Activated gamma-delta T cell (primary cell): Measurements from ENCODE around the gene ARSG.
"Not testable (repeated sequence)": the region's sequence is repeated elsewhere in the genome, so short reads cannot be mapped to it uniquely, and the experiment has no call there.

Experiments
- DNase-seq: peaks from one replicate; lab custom pipeline; 2025; lab: John Stamatoyannopoulos, UW

The ARSG gene

DNA sequence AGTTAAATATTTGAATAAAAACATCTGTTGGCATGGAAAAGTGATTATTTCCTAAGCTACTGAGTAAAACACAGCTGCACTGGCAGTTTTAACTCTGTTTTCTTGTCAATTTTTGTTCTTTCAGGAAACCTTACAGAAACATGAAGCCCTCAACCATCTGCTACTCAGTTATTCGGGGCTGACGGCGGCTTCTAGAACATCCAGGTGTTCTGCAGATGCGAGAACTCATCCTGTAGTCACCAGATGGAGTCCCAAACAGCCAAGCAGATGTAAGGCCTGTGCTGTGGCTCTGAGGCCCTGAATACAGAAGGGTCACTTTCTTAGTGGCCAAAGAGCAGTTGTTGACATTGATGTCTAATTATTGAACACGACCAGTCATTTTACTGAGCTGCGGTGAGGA lies 15.5 kb downstream of the ARSG start:
- DNase-seq, result no peak

DNA sequence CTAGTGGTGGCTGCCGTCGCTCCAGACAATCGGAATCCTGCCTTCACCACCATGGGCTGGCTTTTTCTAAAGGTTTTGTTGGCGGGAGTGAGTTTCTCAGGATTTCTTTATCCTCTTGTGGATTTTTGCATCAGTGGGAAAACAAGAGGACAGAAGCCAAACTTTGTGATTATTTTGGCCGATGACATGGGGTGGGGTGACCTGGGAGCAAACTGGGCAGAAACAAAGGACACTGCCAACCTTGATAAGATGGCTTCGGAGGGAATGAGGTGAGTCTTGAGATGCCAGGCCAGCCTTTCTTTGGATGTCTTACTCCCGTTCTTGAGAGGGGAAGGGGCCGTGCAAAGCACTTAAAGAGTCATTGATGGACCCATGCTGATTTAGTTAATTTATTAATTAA lies 16.1 kb downstream of the ARSG start:
- DNase-seq, result no peak

DNA sequence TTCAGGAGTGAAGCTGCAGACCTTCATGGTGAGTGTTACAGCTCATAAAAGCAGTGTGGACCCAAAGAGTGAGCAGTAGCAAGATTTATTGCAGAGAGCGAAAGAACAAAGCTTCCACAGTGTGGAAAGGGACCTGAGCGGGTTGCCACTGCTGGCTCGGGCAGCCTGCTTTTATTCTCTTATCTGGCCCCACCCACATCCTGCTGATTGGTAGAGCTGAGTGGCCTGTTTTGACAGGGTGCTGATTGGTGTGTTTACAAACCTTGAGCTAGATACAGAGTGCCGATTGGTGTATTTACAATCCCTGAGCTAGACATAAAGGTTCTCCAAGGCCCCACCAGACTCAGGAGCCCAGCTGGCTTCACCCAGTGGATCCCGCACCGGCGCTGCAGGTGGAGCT lies 17.2 kb downstream of the ARSG start:
- DNase-seq, result not testable (repeated sequence)

DNA sequence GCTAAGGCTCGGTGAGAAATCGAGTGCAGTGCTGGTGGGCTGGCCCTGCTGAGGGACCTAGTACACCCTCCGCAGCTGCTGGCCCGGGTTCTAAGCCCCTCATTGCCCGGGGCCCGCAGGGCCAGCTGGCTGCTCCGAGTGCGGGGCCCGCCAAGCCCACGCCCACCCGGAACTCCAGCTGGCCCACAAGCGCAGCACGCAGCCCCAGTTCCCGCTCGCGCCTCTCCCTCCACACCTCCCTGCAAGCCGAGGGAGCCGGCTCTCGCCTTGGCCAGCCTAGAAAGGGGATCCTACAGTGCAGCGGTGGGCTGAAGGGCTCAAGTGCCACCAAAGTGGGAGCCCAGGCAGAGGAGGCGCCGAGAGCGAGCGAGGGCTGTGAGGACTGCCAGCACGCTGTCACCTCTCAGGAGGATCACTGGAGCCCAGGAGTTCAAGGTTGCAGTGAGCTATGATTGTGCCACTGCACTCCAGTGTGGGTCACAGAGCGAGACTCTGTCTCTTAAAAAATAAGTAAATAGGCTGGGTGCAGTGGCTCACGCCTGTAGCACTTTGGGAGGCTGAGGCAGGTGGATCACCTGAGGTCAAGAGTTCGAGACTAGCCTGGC lies 17.9 kb downstream of the ARSG start:
- DNase-seq, result not testable (repeated sequence)

DNA sequence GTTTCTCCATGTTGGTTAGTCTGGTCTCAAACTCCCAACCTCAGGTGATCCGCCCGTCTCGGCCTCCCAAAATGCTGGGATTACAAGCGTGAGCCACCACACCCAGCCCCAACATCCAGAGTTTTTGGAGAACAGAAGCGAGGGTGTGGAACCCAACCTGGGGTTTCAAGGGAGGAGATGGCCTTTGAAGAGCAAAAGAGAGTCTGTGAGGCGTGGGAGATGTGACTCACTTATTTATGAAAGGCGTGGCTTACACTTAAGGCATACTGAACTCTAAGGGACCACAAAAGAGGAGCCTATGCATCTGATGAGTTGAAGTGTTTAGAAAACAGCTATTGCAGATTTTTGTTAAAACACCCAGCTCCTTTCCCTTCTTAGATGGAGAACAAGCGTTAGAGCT lies 18.9 kb downstream of the ARSG start:
- DNase-seq, result no peak

DNA sequence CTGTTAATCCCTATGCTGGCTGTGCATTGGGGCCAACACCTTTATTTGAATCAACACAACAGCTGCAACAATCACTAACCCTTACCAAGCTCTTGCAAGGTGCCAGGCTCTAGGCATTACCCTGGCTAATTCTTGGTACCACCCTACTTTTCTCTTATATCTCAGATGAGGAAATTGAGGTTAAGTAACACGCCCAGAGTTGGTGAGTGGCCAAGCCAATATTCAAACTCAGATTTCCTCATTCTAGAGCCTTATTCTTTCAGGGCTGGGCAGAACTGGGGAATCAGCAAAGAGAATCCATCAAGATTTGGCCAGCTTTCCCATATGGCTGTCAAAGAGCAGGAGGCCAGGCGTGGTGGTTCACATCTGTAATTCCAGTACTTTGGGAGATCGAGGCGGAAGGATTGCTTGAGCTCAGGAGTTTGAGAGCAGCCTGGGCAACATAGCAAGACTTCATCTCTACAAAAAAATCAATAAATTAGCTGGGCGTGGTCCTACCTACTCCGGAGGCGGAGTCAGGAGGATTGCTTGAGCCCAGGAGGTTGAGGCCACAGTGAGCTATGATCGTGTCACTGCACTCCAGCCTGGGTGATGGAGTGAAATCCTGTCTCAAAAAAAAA lies 23.7 kb downstream of the ARSG start:
- DNase-seq, result no peak

DNA sequence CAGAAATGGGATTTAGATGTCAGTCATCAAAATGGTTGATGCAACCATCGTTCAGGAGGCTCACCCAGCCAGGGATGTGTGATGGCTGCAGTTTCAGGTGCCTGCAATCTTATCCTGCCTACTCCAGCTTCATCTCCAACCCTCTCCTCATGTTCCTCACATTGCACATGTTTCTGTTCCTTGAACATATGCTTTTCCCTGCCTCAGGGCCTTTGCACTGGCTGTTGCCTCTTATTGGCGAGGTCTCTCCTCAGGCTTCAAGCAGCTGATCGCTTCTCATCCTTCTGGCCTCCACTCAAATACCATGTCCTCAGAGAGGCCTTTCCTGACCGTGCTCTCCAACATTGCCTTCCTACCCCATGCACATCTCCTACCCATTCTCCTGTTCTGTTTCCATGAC lies 24.6 kb downstream of the ARSG start:
- no peak for DNase-seq

DNA sequence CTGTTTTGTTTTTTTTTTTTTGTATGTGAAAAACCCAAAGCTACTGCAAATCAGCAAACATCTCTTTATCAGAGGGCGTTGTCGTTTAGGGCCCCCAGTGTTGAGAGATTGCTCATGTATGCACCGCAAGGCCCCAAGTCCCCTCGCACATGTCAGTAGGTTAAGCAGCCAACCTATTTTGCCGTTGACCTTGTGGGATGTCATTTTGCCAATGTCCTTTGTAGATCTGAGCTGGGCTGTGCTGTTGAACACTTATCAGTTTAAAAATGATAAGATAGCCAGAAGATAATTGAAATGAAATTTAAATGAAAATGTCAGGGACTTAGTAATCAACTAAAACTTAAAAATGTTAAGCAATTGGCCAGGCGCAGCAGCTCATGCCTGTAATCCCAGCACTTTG lies 26.2 kb downstream of the ARSG start:
- no peak for DNase-seq

DNA sequence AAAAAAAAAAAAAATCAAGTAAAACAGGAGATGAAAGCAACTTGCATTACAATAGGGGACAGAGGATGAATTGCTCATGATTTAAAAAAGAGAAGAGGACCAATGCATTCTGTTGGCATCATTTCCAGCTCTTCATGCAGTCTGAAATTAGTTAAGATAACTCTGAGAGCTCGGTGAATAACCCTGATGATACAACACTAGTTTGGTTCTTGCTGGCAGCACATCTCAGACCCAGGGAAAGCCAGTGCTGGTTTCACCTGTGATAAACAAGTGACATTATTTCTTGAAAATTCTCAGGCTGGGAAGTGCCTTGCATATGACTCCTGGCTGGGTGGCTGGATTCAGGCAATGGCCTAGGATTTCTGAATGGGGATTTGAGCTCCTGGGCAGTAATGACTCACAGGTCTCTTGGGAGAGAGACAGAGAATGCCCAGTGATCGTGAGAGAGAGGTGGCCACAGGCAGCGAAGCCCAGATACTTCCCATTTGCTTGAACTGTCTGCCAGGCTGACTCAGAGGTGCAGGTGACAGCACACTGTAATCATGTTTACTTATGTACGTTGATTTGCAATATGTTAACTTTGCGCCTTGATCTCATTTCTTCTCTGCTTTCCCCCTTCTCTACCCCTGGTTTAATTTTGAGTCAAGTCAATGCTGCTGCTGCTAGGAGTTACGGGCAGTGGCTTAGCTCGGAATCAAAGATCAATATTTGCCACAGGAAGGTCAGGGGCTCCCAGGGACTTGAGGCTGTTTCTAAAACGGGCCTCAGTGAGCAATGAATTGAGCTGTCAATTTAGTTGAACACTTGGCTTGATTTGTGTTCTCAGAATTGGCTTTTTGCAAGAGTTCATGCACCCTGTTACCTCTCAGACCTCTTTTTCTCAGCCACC lies 27.1 kb downstream of the ARSG start:
- no peak for DNase-seq

DNA sequence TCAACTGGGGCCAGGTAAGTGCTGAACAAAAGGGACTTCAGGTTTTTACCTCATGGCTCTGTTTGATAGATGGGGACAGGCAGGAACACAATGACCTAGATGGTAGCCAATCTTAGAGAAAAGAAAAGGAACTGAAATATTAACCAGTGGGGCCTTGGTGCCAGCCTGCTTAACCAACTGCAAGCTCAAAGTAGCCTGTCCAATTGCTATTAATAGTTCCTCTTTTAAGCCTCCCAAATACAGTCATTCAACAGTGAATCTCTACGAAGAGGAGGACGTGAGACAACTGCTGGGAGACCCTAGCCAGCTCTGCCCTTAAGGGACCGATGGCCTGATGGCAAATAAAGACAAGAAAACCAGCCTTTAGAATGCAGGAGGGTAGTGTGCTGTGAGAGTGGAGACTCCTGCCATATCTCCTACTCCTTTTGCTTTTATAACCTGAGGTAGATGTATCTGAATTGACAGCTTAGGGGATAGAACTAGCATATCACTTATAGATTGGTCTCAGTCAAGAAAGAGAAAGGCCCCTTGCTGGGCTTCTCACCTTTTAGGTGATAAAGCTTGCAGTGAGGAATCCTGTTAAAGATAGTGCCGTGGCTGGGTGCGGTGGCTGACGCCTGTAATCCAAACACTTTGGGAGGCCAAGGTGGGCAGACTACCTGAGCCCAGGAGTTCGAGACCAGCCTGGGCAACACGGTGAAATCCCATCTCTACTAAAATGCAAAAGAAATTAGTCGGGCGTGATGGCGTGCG lies 28.3 kb downstream of the ARSG start:
- no peak for DNase-seq

DNA sequence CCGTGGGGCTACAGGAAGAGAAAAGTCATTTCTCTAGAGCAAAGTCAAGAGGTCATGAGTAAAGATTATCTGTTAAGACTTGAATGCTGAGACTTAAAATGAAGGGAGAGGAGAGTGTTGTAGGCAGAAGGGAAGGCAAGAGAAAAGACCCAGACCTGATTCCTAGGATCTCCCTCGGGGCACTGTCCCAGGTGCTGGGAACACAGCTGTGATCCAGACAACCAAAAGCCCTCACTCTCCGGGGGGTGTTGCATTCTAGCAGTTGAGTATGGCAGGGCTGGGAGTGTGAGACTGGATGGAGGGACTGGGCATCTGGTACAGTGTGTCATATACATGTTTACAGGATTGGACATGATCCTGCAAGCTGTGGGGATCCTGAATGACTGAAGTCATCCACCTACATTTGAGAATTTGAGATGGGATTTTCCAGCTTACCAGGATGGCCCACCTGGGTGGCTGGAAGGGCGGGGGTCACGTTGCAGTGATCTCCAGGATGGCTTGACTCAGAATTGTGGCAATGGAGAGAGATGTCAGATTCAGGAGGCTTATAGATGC lies 29.1 kb downstream of the ARSG start:
- no peak for DNase-seq

DNA sequence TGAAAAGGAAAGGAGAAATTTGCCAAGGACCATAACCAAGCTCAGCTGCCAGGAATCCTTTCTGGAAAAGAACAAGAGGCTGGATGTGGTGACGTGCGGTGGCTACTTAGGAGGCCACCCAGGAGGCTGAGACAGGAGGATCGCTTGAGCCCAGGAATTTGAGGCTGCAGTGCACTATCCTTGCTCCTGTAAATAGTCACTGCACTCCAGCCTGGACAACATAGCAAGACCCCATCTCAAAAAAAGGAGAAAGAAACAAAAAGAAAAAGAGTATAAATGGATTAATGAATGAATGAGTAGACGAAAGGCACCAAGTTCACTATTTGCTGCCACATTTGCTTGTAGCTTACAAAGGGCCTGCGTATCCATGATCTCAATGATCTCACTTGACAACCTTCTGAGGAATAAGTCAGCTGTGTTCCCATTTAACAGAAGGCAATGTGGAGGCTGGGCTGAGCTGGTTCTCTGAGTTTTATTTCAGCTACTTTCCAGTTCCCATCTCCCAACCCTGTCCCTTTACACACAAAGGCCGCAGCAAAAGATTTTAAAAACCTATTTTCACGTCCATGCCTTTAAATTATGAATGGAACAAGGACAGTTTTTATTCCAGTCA lies 29.8 kb downstream of the ARSG start:
- DNase-seq, result no peak

DNA sequence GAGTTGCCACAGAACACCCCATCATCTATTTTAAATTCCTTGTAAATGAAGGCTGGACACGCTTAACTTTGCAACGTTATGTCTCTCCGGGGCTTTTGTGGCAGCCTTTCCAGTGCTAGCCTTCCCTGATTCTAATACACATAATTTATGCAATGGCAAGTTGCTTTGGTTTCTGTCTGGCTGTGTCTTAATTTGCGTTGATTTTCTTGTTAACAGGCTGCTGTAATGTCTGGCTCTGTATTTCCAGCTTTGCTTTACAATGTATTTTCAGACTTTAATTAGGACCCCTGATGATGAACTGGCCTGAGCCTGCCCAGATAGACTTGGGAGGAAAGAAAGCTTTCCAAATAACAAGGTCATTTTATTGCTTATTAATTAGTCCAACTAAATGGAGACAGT lies 30.3 kb downstream of the ARSG start:
- DNase-seq, result no peak

DNA sequence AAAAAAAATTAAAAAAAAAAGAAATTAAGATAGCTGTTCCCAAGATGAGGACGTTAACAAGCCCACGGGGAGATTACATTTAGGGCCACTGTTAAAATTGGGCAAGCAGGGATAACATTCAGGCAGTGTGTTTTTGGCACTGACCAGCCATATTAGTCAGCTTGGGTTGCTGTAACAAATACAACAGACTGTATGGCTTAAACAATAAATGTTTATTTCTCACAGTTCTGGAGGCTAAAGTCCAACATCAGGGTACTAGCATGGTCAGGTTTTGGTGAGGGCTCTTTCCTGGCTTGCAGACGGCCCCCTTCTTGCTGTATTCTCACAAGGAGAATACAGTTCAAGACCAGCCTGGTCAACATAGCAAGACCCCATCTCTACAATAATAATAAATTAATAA lies 31.3 kb downstream of the ARSG start:
- no peak for DNase-seq

DNA sequence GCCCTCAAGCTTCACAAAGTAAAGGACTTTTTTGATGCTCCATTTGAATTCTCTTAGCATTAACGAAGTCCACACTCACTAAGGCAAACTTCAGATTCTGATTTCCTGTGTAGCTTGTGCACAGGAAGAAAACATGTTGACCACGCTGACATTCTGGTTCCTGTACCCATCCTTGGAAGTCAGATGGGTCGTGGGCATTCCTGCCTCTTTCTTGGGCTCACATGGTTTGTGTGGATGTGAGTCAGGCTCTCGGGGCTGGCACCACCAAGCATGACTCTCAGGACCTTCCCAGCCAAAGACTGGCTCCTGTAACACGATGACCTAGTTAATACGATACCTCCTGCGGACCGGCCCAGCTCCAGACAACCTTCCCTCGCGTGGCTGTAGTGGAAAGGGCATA lies 32.8 kb downstream of the ARSG start:
- no peak for DNase-seq

DNA sequence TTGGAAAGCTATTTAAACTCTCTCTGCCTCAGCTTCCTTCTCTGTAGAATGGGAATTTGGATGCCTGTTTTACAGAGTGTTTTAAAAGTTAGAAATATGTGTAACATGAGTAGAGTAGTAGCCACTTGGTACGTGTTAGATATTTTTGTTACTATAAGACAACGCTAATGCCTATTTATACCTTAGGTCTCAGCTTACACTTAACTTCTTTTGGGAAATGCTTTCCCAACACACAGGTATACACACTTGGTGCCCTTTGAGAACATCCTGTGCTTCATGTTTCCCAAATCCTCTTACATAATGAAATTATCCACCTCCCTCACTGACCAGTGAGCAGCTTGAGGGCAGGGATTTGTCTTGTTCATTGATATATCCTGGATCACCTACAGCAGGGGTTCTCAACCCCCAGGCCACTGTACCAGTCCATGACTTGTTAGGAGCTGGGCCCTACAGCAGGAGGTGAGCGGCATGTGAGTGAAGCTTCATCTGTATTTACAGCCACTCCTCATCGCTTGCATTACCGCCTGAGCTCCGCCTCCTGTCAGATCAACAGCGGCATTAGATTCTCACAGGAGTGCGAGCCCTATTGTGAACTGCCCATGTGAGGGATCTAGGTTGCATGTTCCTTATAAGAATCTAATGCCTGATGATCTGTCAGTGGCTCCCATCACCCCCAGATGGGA lies 33.5 kb downstream of the ARSG start:
- no peak for DNase-seq

DNA sequence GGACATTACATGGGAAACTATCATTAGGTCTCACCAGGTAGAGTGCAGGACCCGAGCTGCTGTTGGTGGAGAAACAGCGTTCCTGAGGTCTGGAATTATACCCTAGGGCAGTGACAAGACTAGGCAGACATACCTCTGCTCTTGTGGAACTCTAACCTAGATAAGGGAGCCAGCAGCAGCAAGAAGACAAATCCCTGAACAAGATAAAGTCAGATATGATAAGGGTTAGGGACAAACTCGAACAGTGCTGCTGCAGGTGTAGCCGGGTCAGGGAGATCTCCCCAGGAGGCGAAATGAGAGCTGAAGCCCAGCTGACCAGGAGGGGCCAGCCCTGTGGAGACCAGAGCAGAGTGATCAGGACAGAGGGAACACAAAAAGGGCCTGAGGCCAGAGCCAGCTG lies 34.7 kb downstream of the ARSG start:
- no peak for DNase-seq

DNA sequence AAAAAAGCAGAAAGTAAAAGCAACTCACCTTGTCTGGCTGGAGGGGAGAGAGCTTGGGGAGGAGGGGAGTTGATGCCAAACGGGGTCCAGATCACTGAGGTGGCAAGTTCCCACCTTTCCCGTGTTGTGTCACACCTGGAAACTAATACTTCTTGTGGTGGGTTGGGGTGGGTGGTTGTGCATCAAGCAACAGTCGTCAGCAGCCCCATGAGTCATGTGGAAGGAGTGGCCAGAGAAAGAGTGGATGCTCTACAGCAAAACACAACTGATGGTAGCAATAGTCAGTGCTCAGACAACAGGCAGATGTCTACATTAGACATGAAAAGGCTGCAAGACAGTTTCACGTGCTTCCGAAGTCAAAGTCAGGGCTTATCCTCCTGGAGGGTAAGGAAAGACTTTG lies 35.4 kb downstream of the ARSG start:
- no peak for DNase-seq

DNA sequence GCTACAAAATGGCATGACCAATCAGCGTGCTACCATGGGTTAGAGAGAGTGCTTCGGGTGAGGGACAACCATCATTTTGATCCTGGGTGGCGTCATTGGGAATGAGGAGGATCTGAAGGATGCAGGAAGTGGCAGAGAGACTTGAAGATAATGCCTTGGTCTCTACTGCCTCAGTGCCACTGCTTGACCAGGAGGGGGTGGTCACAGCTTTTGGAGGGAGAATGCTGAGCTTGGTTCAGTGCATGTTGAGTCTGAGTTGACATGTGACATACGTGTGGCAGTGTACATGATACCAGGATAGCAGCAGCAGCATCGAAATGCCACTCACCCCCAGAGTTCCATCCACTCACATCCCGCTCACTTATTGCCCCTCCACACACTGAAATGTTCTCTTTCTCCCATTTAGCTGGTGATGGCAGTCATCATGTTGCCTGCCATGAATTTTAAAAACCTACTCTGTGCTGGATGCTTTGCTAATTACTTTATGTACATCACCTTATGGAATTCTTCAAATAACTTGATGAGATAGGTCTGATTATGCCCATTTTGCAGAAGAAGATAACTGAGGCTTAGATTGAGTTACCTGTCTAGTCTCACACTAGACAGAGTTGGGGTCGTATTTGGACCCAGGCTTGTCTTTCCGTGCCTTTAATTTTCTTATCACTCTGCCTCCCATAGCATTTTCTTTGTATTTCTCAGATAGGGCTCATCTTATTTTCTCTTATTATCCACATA lies 36.7 kb downstream of the ARSG start:
- no peak for DNase-seq

DNA sequence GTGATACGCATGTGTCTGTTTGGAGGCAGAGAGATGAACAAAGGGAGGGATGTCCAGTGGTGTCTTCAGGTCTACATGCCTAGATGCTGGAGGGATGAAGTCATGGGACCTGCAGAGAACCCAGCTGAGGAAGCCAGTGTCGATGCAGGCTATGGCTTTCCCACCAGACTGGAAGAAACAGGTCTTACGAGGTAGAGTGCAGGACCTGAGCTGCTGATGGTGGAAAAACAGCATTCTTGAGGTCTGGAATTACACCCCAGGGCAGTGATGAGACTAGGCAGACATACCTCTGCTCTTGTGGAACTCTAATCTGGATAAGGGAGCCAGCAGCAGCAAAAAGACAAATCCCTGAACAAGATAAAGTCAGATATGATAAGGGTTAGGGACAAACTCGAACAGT lies 37.4 kb downstream of the ARSG start:
- no peak for DNase-seq
